ENCODE measurements around the gene NSRP1.

GRCh38 chr17:30116345-30116660 is 313 bp upstream of the NSRP1 start:
- TF ChIP-seq CTCF (tag by site-specific recombination; IDR thresholded peaks at IDR 0.05) (no peak), ZBTB1 (tag by site-specific recombination; IDR thresholded peaks at IDR 0.05) (no peak)
